Stimulated activated naive CD8-positive, alpha-beta T cell treated with anti-CD3 and anti-CD28 coated beads, Interleukin-15, Interleukin-2, amounts not matched to agents 100 ng/mL and 50 ng/mL, for 24 hours (primary cell): Measurements from ENCODE around the gene NEUROD6.

ENCODE experiments used
- H3K27ac Mint-ChIP-seq: one replicate; pipeline ENCODE4 v1.8.0; 2021; ENCODE audit warnings: mild to moderate bottlenecking, mixed read lengths
- H3K27me3 Mint-ChIP-seq: one replicate; pipeline ENCODE4 v1.8.0; 2021; ENCODE audit warnings: mixed read lengths
- H3K36me3 Mint-ChIP-seq: one replicate; pipeline ENCODE4 v1.8.0; 2021; ENCODE audit warnings: low read depth, mixed read lengths
- H3K4me1 Mint-ChIP-seq: one replicate; pipeline ENCODE4 v1.8.0; 2021; ENCODE audit warnings: low read depth, mixed read lengths
- H3K4me3 Mint-ChIP-seq: one replicate; pipeline ENCODE4 v1.8.0; 2021; ENCODE audit warnings: mild to moderate bottlenecking, mixed read lengths
- H3K9me3 Mint-ChIP-seq: one replicate; pipeline ENCODE4 v1.8.0; 2021; ENCODE audit warnings: mixed read lengths

NEUROD6 gene

DNA sequence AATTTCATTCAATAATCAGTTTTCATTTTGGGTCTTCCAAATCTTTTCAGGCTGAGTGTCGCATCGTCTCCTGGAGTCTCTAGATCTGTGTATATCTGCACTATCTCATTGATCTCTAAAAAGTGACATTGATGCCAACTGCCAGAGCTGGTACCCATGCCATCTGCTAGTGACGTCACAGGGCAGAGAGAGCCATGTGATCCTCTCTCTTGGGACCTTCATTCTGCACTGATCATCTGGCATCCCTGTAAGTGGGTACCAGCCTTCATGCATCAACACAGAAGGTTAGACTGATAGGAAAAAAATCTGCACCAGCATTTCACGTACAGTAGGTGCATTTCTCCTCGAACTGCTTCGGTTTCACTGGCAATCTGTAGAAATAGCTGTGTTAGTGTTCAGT lies at the start of gene NEUROD6:
Gene NEUROD6 (minus strand): TSS at position 124 of the 400 bp plus-strand sequence. CDS start 1,458 bp downstream, outside the sequence.
- Mint-ChIP-seq H3K27me3 (peaks cover 23% of the 10 kb centered on the region), H3K36me3 (no peaks in the 10 kb centered on the region), H3K4me1 (no peaks in the 10 kb centered on the region), H3K9me3 (no peaks in the 10 kb centered on the region), H3K4me3 (no peak within 1 kb of the TSS), H3K27ac (no peak within 1 kb of the TSS)

DNA sequence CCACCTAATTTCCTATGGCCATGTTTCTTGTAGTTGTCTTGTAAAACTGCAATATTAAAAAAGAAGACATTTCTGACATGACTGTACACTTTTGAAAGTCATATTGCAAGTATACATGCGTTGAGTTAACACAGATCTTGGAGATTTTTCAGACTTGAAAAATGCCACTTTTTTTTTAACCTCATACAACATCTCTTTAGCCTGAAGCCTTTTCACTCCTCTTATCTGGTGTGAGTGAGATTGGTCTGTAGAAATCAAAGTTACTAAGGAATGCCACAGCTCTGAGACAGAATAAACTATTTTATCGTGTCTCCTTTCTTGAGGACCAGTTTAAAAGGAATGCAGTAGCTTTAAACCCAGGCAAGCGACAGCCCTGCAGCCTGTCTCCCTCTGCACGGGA lies 43.9 kb upstream of the NEUROD6 start:
- no peaks in the 10 kb centered on the region for H3K27me3 Mint-ChIP-seq
- no peak overlapping the region for H3K4me3 Mint-ChIP-seq
- H3K36me3 Mint-ChIP-seq, result no peaks in the 10 kb centered on the region
- H3K27ac Mint-ChIP-seq, result no peak overlapping the region
- peaks cover 9% of the 10 kb centered on the region for H3K9me3 Mint-ChIP-seq
- no peaks in the 10 kb centered on the region for H3K4me1 Mint-ChIP-seq

DNA sequence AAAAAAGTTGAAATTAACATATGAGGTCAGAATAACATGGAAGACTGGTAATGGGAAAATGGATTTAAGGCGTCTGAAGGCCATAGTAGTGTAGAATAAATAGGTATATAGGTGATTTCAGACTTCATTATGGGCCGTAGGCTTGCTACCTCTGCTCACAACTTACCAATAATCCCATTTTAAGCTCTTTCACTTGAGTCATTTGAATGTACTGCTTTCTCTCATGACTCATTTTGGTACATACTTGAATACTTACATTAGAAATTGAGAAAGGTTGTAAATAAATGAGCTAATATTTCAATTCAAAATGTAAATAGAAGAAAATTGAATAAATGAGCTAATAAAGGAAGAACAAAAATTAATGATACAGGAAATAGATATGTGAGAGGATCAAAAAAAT lies 42.2 kb upstream of the NEUROD6 start:
- Mint-ChIP-seq H3K36me3 (no peaks in the 10 kb centered on the region), H3K4me1 (no peaks in the 10 kb centered on the region), H3K27me3 (no peaks in the 10 kb centered on the region), H3K4me3 (no peak overlapping the region), H3K27ac (no peak overlapping the region), H3K9me3 (peaks cover 9% of the 10 kb centered on the region)

DNA sequence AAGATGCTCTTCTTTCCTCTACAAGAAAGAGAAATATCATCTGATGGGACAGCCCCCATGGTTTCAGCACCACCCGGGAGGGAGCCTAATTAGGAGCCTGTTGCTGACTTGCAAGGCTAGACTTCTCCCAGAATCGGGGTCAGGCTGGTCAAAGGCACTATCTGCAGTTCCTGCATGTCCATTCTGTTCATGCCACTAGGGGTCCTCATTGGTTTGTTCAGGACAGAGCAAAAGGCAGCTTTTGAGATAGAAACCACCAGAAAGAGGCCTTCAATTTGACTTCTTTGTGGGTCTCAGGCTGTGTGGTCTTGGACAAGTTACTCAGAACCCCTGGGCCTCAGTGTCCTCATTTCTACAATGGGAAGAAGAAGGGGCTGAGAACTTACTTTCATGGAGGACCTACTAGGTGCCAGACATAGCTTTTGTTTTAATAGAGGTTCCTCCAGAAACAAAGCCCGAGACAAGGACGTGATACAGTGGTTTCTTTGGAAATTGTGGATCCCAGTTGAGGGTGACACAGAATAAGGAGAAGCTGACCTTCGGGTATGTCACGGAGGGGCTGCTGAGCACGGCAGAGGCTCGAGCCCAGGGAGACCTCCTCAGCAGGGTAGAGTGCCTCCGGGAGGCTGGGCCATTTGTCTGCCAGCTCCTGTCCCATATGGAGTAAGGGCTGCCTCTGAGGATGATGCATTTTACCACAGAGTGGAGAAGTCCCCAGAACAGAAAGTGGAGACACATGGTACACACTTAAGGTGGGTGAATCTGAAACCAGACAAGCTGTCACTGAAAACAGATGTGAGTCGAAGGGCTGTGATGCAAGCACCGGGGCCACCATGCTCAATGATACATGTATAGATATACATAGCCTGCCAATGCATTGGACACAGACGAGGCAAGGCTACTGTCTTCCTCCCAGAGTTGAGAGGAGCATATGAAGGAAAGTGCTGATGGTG lies 33.1 kb upstream of the NEUROD6 start:
- peaks cover 4% of the 10 kb centered on the region for H3K27me3 Mint-ChIP-seq
- H3K4me1 Mint-ChIP-seq, result no peaks in the 10 kb centered on the region
- H3K36me3 Mint-ChIP-seq, result no peaks in the 10 kb centered on the region
- no peak overlapping the region for H3K27ac Mint-ChIP-seq
- no peak overlapping the region for H3K4me3 Mint-ChIP-seq
- H3K9me3 Mint-ChIP-seq, result no peaks in the 10 kb centered on the region

DNA sequence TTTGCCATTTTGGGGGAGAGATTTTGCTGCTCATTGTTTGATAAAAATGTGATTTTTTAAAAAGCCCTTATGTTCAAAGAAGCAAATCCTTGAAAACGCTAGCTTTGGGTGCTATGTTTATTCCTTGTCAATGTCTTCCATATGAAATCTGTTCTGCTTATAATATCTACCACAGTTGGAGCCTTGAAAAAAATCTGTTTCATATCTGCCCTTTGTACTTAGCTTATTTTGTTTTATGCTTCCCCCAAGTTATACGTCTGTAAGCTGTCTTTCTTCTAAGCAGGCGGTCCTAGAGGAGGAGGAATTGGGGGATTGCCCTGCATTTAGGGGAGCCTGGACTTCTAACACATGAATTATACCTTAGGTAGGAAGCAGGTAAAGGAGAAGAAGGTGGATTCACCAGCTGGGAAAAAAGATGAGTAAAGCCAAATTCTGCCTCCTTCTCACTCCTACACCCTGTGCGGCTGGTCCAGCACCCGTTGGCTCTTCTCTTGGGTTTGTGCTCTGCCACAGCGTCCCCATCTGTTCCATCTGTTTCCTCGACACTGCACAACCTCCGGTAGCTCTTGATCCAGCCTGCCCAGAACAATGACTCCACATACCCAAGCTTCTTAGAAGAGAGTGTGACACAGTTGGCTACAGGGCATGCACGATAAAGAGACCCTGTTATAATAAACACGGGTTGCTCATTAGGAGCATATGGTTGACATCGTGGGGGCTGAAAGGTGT lies 31.9 kb upstream of the NEUROD6 start:
- Mint-ChIP-seq H3K4me3 (no peak overlapping the region), H3K4me1 (no peaks in the 10 kb centered on the region), H3K27ac (no peak overlapping the region), H3K36me3 (no peaks in the 10 kb centered on the region), H3K27me3 (peaks cover 4% of the 10 kb centered on the region), H3K9me3 (no peaks in the 10 kb centered on the region)

DNA sequence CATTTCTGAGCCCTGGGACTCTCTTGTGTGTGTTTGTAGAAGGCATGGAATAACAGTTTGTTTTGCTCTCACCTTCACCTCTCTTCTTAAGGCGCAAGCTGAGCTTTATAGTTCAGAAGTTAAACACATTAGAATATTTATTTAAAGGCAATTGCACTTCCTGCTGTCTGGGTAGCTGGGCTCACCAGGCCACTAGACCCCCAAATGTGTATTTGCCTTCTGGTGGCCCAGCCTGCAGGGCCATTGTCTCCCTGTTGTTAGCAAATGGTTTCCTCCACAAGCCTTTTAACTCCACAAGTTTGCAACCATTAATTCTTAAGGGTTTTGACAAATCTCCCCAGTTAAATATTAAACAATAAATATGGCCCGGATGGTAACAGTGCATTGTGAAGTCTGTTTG lies 31.1 kb upstream of the NEUROD6 start:
- no peaks in the 10 kb centered on the region for H3K9me3 Mint-ChIP-seq
- H3K27ac Mint-ChIP-seq, result no peak overlapping the region

DNA sequence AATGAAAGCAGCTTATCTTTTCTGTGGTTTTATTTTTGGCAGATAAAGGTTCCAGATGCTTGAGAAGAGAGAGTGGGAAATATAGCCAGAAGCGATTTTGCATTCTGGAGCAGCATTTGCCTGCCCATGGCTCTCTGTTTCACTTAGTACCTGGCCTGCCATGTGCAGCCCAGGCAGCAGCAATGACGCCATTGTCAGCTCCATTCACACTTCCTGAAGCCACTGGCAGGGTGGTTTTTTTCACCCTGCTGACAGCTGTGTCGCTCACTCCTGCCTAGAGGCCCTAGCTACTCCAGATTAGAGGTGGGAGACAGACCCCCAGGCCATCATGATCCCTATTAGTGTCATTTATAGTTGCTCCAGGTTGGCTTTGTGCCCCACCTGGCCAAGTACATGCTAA lies 30.1 kb upstream of the NEUROD6 start:
- no peak overlapping the region for H3K4me3 Mint-ChIP-seq
- no peak overlapping the region for H3K27ac Mint-ChIP-seq
- H3K36me3 Mint-ChIP-seq, result no peaks in the 10 kb centered on the region
- peaks cover 3% of the 10 kb centered on the region for H3K9me3 Mint-ChIP-seq
- no peaks in the 10 kb centered on the region for H3K4me1 Mint-ChIP-seq
- H3K27me3 Mint-ChIP-seq, result no peaks in the 10 kb centered on the region

More for the DNA sequence above, 31.1 kb upstream of the NEUROD6 start:
- peaks cover 4% of the 10 kb centered on the region for H3K27me3 Mint-ChIP-seq
- no peak overlapping the region for H3K4me3 Mint-ChIP-seq
- no peaks in the 10 kb centered on the region for H3K36me3 Mint-ChIP-seq
- H3K4me1 Mint-ChIP-seq, result no peaks in the 10 kb centered on the region

DNA sequence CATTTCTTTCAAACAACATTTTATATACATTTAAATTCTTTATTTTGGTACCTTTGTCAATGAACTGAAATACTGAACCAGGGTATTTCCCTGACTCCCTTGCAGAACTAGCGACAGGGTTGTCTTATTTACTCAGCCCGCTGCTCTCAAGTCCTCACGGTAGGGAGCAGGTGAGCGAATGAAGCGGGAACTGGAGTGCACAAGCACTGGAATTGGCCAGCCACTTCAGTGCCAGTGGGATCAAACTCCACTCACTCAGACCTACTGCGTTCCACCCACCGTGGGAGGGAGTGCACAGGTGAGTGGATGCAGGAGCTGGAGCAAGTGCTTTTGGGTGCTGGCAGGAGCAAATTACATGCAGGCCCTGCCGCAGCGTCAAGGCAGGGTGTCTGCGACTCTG lies 28.1 kb upstream of the NEUROD6 start:
- Mint-ChIP-seq H3K9me3 (peaks cover 3% of the 10 kb centered on the region), H3K27ac (no peak overlapping the region), H3K36me3 (no peaks in the 10 kb centered on the region), H3K4me3 (no peak overlapping the region), H3K4me1 (no peaks in the 10 kb centered on the region), H3K27me3 (no peaks in the 10 kb centered on the region)

DNA sequence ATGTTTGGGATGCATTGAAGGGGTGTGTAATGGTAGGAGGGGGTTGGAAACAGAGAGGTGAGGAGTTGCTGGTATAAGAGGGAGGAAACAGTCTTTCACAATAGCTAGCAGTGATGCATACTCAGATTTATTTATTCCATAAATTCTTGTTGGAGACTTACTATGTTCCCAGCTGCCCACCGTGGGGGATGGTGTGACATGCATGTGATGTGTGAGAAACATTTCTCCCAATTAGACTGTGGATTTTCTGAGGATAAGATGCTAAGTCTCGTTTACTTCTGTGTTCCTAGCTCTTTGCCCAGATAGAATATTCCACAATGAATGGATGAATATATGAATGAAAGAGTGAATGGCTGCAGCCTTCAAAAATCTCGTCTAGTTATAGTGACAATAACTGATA lies 23.0 kb upstream of the NEUROD6 start:
- no peak overlapping the region for H3K27ac Mint-ChIP-seq
- no peaks in the 10 kb centered on the region for H3K36me3 Mint-ChIP-seq
- peaks cover 3% of the 10 kb centered on the region for H3K9me3 Mint-ChIP-seq
- H3K4me1 Mint-ChIP-seq, result no peaks in the 10 kb centered on the region
- H3K27me3 Mint-ChIP-seq, result peaks cover 2% of the 10 kb centered on the region
- H3K4me3 Mint-ChIP-seq, result no peak overlapping the region

DNA sequence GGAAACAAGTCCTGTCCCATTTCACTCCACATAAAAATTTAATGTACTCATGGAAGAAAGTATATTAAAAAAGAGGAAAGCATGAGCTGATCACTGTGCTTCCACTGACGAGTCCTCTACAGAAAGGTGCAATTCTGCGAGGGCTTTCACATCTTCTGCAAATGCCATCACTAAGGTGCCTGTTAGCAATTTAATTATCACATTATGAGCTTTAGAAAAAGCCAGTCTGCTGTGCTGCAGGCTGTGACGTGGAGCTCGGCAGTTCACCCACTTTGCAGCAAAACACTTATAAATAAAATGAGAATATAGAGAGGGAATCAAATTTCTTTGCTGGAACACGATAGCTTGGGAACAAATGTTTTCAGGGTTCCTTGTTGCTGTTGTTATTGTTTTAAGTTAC lies 22.5 kb upstream of the NEUROD6 start:
- no peaks in the 10 kb centered on the region for H3K4me1 Mint-ChIP-seq
- H3K9me3 Mint-ChIP-seq, result peaks cover 3% of the 10 kb centered on the region
- no peak overlapping the region for H3K27ac Mint-ChIP-seq
- H3K4me3 Mint-ChIP-seq, result no peak overlapping the region
- H3K27me3 Mint-ChIP-seq, result peaks cover 2% of the 10 kb centered on the region
- no peaks in the 10 kb centered on the region for H3K36me3 Mint-ChIP-seq

DNA sequence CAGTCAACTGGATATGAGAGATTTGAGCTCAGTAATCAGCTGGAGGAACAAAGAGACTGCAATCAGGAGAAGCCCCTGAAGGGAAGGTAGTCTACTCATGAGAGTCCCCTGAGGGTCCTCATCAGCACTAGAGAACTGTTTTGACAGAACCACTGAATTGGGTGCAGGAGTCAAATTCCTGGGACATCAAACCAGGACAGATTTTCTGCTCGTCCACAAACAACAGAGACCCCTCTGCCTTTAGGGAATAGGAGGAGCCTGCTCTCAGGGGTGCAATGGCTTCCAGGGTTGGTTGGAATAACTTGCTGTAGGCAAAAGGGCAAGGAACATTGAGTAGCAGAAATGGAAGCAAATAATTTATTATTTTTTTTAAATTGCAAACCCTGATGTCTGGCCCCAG lies 21.9 kb upstream of the NEUROD6 start:
- Mint-ChIP-seq H3K4me1 (no peaks in the 10 kb centered on the region), H3K27ac (no peak overlapping the region)

DNA sequence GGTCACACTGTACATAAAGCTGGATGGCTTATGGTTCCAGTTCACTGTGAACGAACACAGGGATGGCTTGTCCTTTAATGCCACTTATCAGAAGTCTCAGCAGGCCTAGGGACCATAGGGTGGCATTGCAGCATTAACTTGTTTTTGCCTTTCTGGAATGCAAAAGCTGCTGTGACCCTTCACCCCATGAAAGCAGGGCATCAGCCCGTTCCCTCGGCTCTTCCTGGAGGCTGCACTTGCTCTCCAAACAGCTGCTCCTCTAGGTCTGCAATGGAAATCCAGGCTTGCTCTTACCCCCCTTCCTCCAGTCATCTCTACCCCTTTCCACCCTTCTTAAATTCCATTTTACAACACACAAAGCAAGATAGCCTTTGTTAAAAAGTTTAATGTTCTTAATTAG lies 17.9 kb upstream of the NEUROD6 start:
- Mint-ChIP-seq H3K27ac (no peak overlapping the region), H3K4me1 (no peaks in the 10 kb centered on the region)

More for the DNA sequence above, 21.9 kb upstream of the NEUROD6 start:
- Mint-ChIP-seq H3K36me3 (no peaks in the 10 kb centered on the region), H3K9me3 (peaks cover 3% of the 10 kb centered on the region), H3K4me3 (no peak overlapping the region), H3K27me3 (peaks cover 2% of the 10 kb centered on the region)

DNA sequence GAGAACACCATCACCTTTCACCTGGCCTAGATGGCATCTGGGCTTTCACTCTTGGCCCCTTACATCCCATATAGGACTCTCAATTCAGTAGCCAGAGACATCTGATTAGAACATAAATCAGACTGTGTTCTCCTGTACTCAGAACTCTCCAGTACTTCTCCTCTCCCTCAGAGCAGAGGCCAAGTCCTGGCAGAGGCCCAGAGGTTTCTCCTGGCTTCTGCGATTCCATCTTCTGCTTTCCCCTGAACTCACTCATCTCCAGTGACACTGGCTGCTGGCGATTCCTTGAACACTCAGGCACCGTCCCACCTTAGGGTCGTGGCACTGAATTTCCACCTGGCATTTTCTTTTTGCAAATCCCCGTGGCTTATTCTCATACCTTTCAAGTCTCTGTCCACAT lies 4.9 kb upstream of the NEUROD6 start:
- Mint-ChIP-seq H3K36me3 (no peaks in the 10 kb centered on the region), H3K4me3 (no peak overlapping the region), H3K27ac (no peak overlapping the region), H3K9me3 (no peaks in the 10 kb centered on the region), H3K4me1 (no peaks in the 10 kb centered on the region), H3K27me3 (no peaks in the 10 kb centered on the region)

More for the DNA sequence above, 17.9 kb upstream of the NEUROD6 start:
- no peaks in the 10 kb centered on the region for H3K36me3 Mint-ChIP-seq
- H3K4me3 Mint-ChIP-seq, result no peak overlapping the region
- H3K27me3 Mint-ChIP-seq, result peaks cover 2% of the 10 kb centered on the region
- no peaks in the 10 kb centered on the region for H3K9me3 Mint-ChIP-seq

DNA sequence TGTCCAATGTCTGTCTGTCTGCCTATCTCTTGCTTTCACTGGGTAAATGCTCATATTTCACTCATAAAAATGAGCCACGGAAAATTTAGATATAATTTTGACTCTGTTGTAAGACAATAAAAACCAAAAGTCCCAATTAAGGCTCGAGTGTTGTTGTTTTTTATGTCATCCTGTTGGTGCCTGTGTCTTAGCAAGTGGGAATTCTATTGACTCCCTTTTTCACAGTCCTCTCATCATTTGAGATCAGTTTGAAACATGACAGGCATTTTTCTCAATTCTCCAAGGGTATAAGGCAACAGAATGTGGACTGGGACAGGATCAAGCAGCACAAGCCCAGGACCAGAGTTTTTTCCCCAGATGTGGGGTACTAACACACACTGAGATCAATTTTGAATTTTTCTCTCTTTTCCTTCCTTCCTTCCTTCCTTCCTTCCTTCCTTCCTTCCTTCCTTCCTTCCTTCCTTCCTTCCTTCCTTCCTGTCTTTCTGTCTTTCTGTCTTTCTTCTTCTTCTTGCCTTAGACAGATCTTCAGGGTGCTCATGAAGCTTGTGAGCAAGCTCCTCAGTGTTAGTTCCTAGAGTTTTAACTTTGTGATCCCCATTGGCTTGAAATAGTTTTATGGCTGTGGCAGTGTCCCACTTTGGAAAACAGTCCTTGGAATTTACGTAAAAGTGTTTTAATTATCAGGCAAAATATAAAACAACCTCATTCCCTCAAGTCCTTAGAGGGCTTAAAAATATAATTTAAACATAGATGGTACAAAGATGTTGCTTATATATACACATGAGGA lies 3.2 kb upstream of the NEUROD6 start:
- Mint-ChIP-seq H3K9me3 (no peaks in the 10 kb centered on the region), H3K27me3 (peaks cover 4% of the 10 kb centered on the region), H3K4me3 (no peak overlapping the region), H3K4me1 (no peaks in the 10 kb centered on the region), H3K27ac (no peak overlapping the region), H3K36me3 (no peaks in the 10 kb centered on the region)

DNA sequence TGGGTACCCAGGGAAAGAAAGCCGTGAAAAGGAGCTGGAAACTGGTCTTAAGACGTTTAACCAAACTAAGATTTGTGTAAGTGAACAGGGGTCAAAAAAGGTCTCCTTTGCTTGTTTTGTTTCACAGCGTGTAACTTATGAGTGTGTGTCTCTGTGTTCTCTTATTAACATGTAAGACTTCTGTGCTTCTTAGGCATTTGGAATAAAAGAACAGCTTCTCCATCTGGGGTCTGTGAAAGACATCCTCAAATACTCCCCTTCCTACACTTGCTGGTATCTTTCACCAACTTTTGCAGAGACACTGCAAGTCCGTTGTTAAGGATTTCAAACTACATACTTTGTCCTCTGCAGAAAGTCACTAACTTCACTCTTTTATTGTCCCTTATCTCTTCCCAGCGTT lies 615 bp upstream of the NEUROD6 start:
- Mint-ChIP-seq H3K27me3 (peaks cover 19% of the 10 kb centered on the region), H3K4me1 (no peaks in the 10 kb centered on the region), H3K36me3 (no peaks in the 10 kb centered on the region), H3K9me3 (no peaks in the 10 kb centered on the region), H3K4me3 (no peak overlapping the region), H3K27ac (no peak overlapping the region)
